Measurements from ENCODE around the gene SGPP2.
A peak's percentile ranks its signal among the peaks of the same experiment; 100 is the strongest.

SGPP2 gene

GRCh38 chr2:222424729-222425671 is 657 bp downstream of the SGPP2 start:
- no peak for TF ChIP-seq CTCF (IDR thresholded peaks at IDR 0.05; ENCODE audit: low read length, missing control alignments)
- DNase-seq (ENCODE audit: low read depth) = no peak
- H3K4me3 ChIP-seq (replicated peaks; ENCODE audit: low read depth, low read length) = peak overlapping the region; percentile 17

DNA sequence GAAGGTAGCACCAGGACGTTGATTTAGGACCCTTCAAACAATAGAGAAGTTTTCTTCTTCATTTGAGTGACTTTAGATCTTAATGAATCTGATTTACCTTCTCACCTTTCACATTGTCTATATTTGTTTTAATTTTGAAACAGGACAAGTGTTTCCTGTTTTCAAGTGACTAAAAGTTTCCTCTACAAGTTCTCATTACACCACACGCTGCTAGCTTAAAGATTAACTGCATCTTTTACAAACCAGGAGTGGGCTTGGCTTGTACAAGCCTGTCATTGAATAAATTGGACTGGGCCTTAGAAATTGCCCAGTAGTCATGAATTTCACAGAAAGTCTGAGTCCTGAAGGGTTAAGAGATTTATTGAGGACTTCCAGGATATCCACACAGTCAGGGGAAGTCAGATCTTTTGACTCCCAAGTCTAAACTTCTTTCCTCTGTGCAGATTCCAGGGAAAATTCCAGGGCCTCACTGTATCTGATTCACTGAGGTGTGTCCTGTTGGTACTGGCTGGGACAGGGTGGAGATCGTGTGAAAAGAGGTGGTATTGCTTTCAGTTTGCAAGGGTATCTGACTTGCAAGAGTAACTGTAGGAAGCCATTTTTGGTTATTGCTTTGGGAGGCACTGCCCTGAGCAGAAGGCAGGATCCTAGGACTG is 3.4 kb downstream of the SGPP2 start:
- H3K4me3 ChIP-seq (replicated peaks; ENCODE audit: low read depth, low read length) = no peak overlapping the region
- TF ChIP-seq CTCF (IDR thresholded peaks at IDR 0.05; ENCODE audit: low read length, missing control alignments) = no peak
- no peak for DNase-seq (ENCODE audit: low read depth)

- DNase-seq (ENCODE audit: low read depth) = no peak
- no peak for TF ChIP-seq CTCF (IDR thresholded peaks at IDR 0.05; ENCODE audit: low read length, missing control alignments)
- H3K4me3 ChIP-seq (replicated peaks; ENCODE audit: low read depth, low read length) = no peak overlapping the region
Measured at GRCh38 chr2:222430071-222430470, 5.7 kb downstream of the SGPP2 start.

DNA sequence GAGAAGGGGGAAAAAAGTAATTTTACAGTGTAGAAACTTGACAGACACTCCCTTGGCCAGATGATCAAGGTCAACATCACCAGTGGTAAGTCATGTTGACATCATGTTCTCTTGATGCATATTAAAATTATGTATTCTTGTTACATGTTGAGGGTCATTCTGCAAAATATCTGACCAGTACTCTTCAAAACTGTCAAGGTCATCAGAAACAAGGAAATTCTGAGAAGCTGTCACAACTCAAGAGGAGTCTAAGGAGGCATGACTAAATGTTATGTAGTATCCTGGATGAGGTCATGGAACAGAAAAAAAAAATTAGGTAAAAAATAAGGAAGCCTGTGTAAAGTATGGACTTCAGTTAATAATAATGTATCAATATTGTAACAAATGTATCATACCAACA is 6.3 kb downstream of the SGPP2 start:
- H3K4me3 ChIP-seq (replicated peaks; ENCODE audit: low read depth, low read length) = no peak overlapping the region
- DNase-seq (ENCODE audit: low read depth) = no peak
- TF ChIP-seq CTCF (IDR thresholded peaks at IDR 0.05; ENCODE audit: low read length, missing control alignments) = no peak

DNA sequence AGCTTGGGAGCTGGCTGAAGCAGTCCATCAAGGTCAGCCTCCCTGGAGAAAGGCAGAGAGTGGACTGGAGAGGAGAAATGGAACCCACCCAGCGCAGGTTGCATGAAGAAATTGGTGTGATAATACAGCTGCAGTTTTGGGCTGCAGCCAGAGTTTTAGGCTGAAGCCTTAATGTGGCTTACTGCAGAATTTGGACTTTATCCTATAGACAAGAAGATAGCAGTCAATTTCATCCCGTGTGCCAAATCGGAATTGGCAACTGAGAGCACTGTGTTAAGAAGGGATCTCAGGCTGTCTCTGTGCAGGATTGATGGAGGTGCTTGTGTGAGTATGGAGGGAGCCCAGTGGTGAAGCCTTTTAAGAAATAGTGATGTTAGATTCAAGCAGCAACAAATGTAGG is 7.5 kb downstream of the SGPP2 start:
- no peak for DNase-seq (ENCODE audit: low read depth)
- no peak overlapping the region for H3K4me3 ChIP-seq (replicated peaks; ENCODE audit: low read depth, low read length)
- TF ChIP-seq CTCF (IDR thresholded peaks at IDR 0.05; ENCODE audit: low read length, missing control alignments) = no peak

DNA sequence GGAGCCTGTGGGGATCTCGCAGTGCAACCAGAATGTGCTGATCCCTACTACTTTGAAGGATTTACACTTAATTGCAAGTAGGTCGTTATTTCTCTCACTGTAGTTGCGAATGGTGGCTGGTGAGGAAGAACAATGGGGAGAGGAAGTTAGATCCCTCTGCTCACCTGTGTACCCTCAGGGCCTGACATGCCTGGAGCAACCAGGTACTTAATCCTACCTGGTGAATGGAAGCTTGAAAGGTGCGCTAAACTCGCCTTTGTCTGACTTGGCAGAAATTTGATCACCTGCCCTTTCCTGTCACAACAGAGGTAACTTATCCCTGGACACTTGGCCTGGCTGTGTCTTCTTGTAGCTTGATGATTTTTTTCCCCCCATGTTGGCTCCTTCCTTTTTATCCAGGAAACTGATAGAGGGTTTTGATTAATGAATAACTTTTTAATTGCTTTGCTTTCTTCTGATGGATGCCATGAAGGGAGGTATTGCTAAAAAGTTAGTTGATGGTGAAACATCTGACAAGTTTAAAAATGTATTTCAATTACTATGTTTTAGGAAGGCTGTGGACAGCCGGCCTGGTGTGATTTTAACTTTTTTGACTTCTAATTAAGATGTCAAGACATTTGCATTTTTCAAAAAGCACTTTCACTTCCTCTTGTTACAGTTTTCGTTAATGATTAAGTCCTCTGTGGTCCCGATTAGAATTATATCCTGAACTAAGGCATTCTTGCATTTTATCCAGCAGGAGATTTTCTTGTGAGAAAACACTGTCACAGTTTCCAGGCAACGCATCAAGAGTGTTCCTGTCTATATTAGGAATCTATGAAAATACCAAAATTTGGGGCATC is 9.2 kb downstream of the SGPP2 start:
- DNase-seq (ENCODE audit: low read depth) = no peak
- no peak overlapping the region for H3K4me3 ChIP-seq (replicated peaks; ENCODE audit: low read depth, low read length)
- TF ChIP-seq CTCF (IDR thresholded peaks at IDR 0.05; ENCODE audit: low read length, missing control alignments) = no peak

All from fibroblast of pulmonary artery (primary cell).